Sciatic nerve (tissue), 2 donors: ENCODE measurements around the gene MDFI. TPM values are rescaled to one million over a fixed set of nuclear protein-coding genes. Genes with fewer than 3 reads are reported as not detected.

Source experiments
- ATAC-seq: fragments of 200-7000 bp; cut with Tn5 transposase; one replicate; pipeline ENCODE4 v1.9.1; 2020; ENCODE audit warnings: mild to moderate bottlenecking, moderate library complexity
- DNase-seq: peaks from one replicate; pipeline ENCODE4 v3.0.0-alpha.2; 2020; ENCODE audit warnings: low spot score
- intact Hi-C: fragments of 100-400 bp; cut with DNase I; formaldehyde crosslinking; loops from one replicate; pipeline ENCODE4 v1.14.2; 2022
- total RNA-seq: library from RNA; stranded (reverse); fragmentation: NEBNext Ultra II Directional; extraction: Animal tissue kit (Norgen Biotek cat#: 25700); gene quantifications from one replicate; pipeline ENCODE4 v1.2.1, GENCODE V29; 2021
- donor health status: DM: no; HTN: no; CAD: no.
- donor health status: DM: no; HTN: no; CAD: no.

Gene MDFI
- total RNA-seq, 1 donor from 2014 or later, result 15.2 TPM

DNA sequence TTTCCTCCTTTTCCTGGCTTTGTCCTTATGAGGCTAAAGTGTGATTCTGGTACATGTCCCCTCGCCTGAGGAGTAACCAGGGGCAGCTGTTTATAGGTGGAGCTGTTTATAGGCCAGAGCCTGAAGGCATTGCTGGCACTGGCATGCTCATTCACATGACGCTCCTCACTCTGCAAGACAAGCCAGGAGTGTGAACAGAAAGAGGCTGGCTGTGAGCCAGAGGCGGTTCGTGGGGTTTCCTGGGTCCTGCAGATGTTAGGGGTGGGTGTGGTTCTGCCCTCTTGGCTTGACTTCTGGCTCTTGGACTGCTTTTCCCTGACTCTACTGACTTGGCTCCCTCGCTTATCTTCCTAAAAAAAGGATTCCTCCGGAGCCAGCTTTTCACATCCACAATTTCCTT, 12.8 kb upstream of the MDFI start:
- DNase-seq (no peak), ATAC-seq (peak; percentile 85)
- intact Hi-C loops, result no loop called here

DNA sequence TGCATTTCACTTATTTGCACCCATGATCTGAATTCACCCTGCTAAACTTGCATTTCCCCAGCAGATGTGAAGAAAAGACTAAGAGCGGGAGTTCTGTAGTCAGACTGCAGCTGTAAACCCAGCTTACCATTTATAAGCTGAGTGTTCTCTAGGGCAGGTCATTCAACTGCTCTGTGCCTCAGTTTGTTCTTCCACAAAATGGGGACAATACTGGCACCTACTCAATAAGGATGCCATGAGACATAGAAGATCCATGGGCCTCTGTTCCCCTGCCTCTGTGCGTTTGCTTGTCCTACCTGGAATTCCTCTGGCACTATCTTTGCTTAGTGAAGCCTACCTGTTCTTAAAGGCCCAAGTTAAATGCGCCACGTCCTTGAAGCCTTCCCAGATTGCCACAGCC, 12.2 kb upstream of the MDFI start:
- intact Hi-C loops, result no loop called here
- ATAC-seq (no peak), DNase-seq (no peak)

DNA sequence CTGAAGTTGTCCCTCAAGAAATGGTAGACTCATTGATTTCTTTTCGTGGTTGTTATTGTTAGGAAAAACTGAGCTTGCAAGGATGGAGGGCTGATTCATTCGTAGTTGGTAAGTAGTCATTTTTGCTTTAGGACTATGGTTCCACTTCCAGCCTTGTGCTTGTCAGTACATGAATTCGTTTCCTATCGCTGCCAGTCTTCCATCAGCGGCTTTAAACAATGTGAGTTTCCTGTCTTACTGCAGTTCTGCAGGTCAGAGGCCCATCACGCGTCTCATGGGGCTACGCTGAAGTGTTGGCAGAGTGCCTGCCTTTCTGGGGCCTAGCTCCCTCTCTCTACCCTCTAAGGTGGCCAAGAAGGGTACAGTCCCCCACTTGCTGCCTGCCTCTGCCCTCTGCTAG, 11.4 kb upstream of the MDFI start:
- DNase-seq, result no peak
- ATAC-seq, result no peak
- intact Hi-C loops, result no loop called here

DNA sequence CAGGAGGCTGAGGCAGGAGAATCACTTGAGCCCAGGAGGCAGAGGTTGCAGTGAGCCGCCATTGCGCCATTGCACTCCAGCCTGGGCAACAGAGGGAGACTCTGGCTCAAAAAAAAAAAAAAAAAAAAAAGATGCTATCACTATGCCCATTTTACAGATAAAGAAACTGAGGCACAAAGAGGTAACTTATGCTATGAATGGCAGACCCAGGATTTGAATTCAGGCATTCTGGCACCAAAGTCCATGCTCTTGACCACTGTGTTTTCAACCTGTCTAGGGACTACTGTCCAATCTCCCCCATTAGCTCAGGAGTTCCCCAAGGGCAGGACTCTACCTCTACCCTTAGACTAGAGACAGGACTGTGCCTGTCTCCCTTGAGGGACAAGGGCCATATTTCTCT, 9.1 kb upstream of the MDFI start:
- intact Hi-C loops, result no loop called here
- DNase-seq (no peak), ATAC-seq (no peak)

DNA sequence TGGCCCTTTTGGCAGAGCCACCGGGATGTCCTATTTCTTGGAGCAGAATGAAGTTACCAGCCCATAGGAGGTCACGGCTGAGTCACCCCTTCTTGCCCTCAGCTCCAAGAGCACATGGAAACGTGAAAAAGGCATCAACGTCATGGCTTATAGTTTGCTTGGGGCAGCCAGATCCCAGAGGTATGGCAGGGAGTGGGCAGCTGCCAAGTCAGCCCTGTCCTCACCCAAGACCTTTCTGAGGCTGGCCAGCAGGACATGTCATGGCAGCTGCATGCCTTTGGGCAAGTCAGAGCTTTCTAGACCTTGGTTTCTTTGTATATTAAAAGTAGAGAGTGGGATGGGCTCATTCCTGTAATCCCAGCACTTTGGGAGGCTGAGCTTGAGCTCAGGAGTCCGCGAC, 8.2 kb upstream of the MDFI start:
- no peak for ATAC-seq
- no peak for DNase-seq
- intact Hi-C loops, result no loop called here

DNA sequence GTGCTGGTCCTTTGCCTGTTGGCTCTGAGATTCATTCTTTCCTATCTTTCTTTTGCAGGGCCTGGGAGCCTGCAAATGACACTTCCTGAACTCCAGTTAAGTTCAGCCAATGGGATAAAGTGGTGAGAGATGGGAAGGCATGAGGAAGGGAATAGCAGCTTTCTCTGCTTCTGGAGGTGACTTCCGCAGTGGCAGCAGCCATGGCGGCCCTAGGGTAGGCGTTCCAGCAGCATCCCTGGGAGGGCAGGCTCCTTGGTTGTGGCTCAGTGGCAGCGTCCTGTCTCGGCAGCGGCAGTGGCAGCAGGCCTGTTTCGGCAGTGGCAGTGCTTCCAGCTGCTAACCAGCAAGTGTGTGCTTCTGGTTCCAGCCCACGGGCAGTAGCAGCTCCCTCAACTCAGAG, 7.3 kb upstream of the MDFI start:
- intact Hi-C loops, result no loop called here
- ATAC-seq (no peak), DNase-seq (no peak)

DNA sequence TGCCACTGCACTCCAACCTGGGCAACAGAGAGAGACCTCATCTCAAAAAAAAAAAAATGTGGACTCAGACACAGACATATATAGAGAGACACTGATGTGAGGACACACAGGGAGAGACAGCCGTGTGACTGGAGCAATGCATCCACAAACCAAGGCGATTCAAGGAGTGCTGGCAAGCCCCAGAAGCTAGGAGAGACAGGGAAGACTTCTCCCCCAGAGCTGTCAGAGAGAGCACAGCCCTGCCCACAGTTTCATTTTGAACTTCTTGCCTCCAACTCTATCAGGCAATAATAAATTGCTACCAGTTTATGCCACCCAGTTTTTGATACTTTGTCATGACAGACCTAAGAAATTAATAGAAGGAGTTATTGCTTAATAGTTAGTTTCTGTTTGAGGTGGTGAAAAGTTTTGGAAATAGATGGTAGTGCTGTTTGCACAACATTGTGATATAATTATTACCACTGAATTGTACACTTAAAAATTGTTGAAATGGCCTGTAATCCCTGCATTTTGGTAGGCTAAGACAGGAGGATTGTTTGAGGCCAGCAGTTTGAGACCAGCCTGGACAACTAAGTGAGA, 5.1 kb upstream of the MDFI start:
- intact Hi-C loops, result no loop called here
- ATAC-seq (no peak), DNase-seq (no peak)

DNA sequence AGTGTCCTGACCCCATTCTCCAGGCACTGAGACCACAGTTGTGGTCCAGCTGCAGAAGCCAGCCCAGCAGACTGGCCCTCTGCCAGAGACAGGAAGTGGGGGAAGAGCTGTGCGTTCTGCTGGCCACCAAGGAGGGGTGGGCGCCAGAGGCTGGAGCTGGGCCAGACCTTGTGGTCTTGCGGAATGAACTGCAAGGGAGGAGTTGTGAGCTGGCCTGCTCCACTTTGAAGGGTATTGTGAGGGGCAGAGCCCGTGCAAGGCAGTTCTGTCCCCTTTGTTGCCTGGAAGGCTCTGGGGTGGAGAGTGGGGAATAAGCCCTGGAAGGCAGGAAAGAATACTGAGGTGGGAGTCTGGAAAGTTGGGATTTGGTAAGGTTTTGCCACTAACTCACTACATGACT, 3.6 kb upstream of the MDFI start:
- DNase-seq, result no peak
- no peak for ATAC-seq

DNA sequence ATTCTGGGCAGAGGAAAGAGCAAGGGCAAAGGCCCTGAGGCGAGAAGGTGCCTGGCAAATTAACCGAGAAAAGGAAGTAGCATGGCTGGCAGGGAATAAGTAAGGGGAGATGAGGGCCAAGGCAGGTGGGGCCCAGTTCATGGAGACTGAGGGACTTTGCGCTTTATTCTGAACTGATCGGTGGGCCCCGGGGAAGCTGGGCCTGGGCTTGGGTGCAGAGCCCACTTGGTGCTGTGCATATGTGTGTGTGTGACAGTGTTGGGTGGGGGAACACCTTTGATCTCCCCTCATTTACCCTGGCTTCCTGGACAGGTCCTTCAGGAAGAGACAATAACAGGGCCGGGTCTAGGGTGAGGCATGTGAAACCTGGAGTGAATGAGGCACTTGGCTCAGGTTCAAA, 2.9 kb upstream of the MDFI start:
- intact Hi-C loops, result no loop called here
- ATAC-seq (no peak), DNase-seq (no peak)

More for the DNA sequence above, 3.6 kb upstream of the MDFI start:
- intact Hi-C loops, result no loop called here

DNA sequence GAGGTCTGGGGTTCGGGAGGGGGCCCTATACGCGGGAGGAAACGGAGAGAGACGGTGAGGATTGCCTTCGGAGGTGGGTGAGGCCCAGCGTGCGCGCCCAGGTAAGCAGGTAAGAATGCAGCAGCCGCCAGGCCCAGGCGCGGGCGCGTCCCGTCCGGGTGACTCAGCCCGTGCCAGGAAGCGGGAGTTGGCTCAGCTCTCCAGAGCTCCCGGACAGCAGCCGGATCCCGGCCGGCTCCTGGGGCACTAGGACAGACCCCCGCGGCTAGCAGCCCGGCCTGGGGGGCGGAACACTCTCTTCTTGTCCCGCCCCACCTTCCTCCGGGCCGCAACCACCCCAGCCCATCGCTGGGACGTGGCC, 1.5 kb upstream of the MDFI start:
- intact Hi-C loops, result no loop called here
- ATAC-seq, result no peak

DNA sequence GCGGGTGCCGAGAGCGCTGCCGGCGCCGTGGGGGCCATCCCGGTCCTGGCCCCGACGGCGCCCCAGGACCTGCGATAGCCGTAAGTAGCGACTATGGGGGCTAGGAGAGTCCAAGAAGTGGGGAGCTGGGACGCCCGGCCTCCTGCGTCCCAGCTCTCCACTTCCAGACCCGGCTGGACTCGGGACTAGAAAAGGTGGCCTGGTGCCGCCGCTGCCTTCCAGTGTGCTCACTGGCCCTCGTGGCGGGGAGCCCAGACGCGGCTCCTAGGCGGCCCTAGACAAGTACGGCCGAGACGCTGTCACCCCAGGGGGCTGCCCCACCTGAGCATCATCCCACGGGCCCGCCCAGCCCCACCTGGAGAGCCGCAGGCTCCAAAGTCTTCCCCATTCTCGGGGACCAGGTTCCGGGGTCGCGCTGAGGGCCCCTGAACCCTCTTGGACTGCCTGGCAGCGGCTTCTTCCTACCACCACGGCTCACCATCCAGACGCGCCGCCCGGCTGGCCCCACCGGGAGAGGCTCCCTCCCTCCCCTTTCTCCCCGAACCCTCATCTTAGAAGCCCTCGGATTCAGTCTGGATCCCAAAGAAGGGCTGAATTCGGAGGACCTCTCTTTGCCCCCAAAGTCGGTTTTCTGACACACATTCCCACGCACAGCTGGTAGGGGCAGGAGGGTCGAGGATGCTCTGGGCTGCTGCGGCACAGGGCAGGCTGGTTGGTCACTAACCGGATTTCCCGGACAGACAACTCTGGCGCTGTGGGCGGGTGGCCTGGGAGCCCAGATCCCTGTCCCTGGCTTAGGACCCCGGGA, 870 bp upstream of the MDFI start:
- intact Hi-C loops, result no loop called here
- no peak for ATAC-seq

More for the DNA sequence above, 1.5 kb upstream of the MDFI start:
- DNase-seq, result no peak

DNA sequence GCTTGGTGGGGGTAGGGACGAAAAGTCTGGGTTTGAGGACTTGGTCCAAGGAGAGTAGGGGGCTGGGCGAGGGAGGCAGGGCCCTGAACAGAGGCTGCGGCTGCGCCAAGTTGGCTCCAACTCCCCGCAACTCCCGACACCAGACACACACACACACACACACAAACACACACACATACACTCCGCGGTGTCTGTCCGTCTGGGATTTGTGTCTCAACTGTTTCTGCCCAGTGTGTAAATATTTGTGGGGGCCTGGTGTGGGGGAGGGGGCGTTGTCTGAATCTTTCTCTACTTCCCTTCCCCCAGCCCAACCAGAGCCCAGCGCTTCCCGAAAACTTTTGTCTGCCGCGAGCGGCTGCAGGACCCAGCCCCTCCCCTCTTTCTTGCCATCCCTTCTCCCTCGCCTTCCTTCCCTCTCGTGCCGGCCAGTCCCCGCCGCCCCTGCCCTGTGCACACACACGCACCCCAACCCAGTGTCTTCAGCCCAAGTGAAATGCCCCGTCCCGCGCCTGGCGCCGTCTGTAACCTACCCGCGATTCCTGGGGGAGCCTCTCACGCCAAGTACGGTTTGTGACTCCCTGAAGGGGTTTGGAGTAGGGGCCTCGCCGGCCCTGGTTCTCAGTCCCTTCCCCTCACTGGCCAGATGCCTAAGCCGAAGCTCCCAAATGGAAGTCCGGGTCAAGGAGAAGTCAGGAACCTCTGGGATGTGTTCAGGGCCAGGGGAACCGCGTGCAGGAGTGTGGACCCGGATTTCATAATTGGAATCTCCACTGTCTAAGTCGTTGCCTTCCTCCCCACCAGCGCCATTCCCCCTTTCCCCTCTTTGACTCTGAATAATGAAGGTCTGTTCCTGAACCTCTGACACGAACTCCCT, 904 bp downstream of the MDFI start:
- DNase-seq (peak; percentile 71), ATAC-seq (peak; percentile 74)
- intact Hi-C loops, result no loop called here

More for the DNA sequence above, 870 bp upstream of the MDFI start:
- DNase-seq, result no peak

DNA sequence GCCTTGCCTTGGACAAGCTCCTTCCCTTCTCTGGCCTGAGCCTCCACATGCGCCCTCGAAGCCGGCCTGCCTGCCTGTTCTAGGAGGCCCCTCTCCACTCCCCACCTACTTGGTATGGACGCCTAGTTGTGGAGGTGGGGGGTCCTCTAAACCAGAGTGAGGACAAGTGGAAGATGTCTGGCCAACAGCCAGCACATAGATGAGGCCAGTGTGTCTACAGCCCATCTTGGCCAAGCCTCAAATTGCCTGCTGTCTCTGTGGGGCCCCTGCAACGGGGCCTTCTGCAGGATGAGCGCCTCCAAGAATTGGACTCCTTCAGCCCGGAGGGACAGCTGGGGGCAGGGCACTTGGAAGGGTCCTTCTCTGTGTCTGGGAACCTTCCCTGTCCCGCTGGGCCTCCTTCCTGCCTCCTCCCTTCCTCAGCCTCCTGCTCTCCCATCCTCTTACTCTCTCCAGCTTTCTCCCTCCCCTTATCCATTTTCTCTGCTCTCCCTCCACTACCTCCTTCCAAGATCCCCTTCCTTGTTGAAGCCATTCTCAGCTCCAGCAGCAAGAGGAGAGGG, 1.6 kb downstream of the MDFI start:
- DNase-seq (no peak), ATAC-seq (no peak)

DNA sequence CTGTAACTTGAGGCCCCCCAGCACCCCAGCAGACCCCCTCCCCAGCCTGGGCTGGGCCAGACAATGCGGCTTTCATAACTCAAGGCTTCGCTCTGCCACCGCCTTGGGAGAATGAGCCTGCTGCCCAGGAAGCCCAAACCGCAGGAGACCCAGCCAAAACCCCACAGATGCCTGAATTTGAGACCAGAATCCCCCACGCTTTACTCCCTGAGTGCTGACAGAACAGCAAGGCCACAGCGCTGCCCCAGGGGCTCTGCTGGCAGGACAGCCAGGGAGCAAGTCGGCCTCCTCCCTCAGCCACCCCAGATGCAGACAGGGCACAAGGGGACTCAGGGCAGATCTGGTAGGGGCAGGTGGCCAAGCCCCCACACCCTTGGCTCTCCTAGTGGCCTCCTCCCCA, 2.2 kb downstream of the MDFI start:
- no peak for ATAC-seq
- no peak for DNase-seq

More for the DNA sequence above, 1.6 kb downstream of the MDFI start:
- intact Hi-C loops, result no loop called here

DNA sequence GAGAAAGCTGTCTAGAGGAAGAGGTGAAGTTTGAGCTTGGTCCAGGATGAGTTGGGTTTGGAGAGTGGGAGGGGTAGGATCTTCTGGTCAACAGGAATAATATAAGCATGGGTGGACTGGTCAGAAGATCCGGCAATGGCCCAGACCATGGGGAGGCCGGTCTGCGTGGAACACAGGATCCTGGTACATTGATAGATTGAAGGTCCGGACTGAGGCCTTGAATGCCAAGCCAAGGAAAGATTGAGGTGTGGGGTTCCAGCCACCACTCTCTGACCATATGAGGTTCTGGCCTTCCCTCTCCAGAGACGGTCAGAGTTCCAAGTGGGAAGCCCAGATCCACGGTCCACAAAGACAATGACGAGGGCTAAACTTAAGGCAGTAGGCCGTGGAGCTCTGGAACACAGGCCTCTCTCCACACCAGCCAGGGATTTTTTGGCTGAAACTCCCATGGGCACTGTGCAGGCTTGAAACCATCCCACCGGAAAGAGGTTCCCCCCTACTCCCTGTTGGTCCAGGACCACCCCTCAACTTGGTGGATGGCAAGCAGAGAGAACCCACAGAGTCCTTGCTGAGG, 3.2 kb downstream of the MDFI start:
- intact Hi-C loops, result no loop called here
- DNase-seq, result peak; percentile 45

More for the DNA sequence above, 2.2 kb downstream of the MDFI start:
- intact Hi-C loops, result no loop called here

DNA sequence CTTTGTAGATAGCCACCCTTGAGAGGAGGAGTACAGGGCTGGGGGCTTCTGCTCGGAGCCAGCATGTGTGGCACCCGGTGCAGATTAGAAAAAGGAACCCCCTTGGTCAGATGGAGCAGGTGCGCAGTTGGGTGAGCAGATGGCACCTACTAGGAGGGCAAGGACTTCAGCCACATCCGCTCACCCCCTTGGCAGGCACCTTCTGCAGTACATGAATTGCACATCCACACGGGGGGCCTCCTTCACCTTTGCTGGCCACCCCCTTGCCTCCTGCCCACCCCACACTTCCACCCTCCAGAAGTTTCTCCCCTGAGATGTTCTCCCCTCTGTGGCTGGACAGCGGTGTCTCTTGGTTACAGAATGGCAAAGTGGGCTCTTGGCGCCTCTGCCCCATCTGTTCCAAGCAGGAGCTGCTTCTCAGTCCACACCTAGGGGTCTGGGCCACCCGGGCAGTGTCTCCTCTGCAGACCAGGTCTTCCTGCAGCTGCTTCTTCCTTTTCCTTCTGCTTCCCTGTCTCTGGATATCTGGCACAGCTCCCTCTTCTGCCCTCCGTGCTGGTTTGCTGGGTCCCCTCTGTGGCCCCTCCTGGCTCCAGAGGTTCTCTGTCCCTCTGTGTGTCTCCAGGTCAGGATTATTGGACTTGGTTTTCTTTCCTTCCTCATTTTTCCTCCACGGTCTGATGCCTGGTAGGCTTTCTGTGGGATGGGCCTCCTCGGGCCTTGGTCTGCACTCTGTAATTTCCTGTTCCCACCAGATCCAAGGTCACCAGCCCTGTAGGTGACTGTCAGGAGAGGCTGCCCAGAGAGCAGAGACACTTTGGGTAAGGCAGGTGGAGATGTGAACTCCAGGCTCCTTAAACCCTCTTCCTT, 4.1 kb downstream of the MDFI start:
- no peak for ATAC-seq
- intact Hi-C loops, result no loop called here
- peak; percentile 37 for DNase-seq

More for the DNA sequence above, 3.2 kb downstream of the MDFI start:
- ATAC-seq, result no peak

DNA sequence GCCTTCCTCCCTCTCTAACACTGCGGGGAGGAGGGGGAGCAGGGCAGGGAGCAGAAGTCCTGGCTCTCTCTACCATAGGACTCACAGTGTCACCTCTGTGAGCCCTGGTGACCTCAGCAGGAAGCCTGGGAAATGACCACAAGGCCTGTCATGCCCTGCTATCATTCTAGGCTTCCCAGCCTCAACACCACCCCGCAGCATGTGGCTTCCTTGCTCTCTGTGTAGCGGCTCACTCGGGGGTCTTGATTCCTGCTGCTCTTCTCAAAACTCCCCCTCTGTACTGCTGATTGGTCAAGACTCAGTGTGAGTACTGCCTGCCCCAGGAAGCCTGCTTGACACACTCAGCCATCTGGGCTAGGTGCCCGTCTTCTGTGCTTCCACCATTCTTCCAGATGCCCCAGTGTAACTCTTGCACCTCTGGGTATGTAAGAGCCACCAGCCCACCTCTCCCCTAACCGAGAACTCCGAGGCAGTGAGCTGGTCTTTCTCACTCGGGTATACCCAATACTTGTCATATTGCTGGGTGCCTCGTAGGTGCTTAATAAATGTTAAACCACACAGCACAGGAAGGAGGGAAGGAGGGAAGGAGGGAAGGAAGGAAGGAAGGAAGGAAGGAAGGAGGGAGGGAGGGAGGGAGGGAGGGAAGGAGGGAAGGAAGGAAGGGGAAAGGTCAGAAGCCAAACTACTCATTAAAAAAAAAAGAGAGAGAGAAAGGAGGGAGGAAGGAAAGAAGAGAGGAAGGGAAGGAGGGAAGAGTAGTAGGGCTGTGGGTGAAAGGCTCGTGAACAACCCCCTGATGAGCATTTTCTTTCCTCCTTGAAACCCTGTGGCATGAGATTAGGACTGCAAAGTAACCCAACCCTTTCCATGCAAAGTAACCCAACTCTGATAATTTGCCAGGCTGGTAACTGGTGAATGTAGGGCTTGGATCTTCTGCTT, 5.0 kb downstream of the MDFI start:
- DNase-seq (peak; percentile 26), ATAC-seq (no peak)
- intact Hi-C loops, result no loop called here
